Activated CD4-positive, alpha-beta T cell treated with anti-CD3 and anti-CD28 coated beads, Interleukin-2, amount 50 U/mL, for 1 hour (primary cell): ENCODE measurements around the gene FNDC3B.
"Not testable (repeated sequence)": the region's sequence is repeated elsewhere in the genome, so short reads cannot be mapped to it uniquely, and the experiment has no call there.

Experiments used
- DNase-seq: peaks from one replicate; pipeline ENCODE4 v3.0.0-alpha.2; 2020

Gene FNDC3B

GRCh38 chr3:172224560-172225214, 185.3 kb downstream of the FNDC3B start:
- DNase-seq = no peak

GRCh38 chr3:172225215-172225707, 185.9 kb downstream of the FNDC3B start:
- DNase-seq = no peak

GRCh38 chr3:172226831-172227230, 187.5 kb downstream of the FNDC3B start:
- no peak for DNase-seq

GRCh38 chr3:172227340-172228035, 188.1 kb downstream of the FNDC3B start:
- DNase-seq = no peak

GRCh38 chr3:172228036-172228415, 188.6 kb downstream of the FNDC3B start:
- no peak for DNase-seq

GRCh38 chr3:172229462-172229861, 190.1 kb downstream of the FNDC3B start:
- DNase-seq = no peak

GRCh38 chr3:172231318-172231901, 192.0 kb downstream of the FNDC3B start:
- no peak for DNase-seq

- no peak for DNase-seq
Observed at GRCh38 chr3:172232579-172233212, 193.3 kb downstream of the FNDC3B start.

- no peak for DNase-seq
Observed at GRCh38 chr3:172233474-172234277, 194.3 kb downstream of the FNDC3B start.

- no peak for DNase-seq
Observed at GRCh38 chr3:172235698-172236097, 196.3 kb downstream of the FNDC3B start.

- DNase-seq = no peak
Observed at GRCh38 chr3:172236771-172237742, 197.7 kb downstream of the FNDC3B start.

- no peak for DNase-seq
Observed at GRCh38 chr3:172238188-172238587, 198.8 kb downstream of the FNDC3B start.

- DNase-seq = no peak
Observed at GRCh38 chr3:172239218-172239790, 199.9 kb downstream of the FNDC3B start.

- DNase-seq = no peak
Observed at GRCh38 chr3:172241405-172241804, 202.0 kb downstream of the FNDC3B start.

GRCh38 chr3:172242471-172242870, 203.1 kb downstream of the FNDC3B start:
- DNase-seq = not testable (repeated sequence)

GRCh38 chr3:172243376-172243775, 204.0 kb downstream of the FNDC3B start:
- not testable (repeated sequence) for DNase-seq

- DNase-seq = no peak
Observed at GRCh38 chr3:172244011-172244410, 204.6 kb downstream of the FNDC3B start.

- no peak for DNase-seq
Observed at GRCh38 chr3:172245241-172245640, 205.9 kb downstream of the FNDC3B start.

- DNase-seq = no peak
Observed at GRCh38 chr3:172246107-172246844, 206.9 kb downstream of the FNDC3B start.

- no peak for DNase-seq
Observed at GRCh38 chr3:172247525-172248274, 208.3 kb downstream of the FNDC3B start.
